Measurements from ENCODE around the gene FRMD8. TPM values are rescaled to one million over a fixed set of nuclear protein-coding genes. Genes with fewer than 3 reads are reported as not detected.

Gene FRMD8
- total and polyA plus RNA-seq, 2 experiments from 2014 or later, result 25.7 to 31.0 TPM

DNA sequence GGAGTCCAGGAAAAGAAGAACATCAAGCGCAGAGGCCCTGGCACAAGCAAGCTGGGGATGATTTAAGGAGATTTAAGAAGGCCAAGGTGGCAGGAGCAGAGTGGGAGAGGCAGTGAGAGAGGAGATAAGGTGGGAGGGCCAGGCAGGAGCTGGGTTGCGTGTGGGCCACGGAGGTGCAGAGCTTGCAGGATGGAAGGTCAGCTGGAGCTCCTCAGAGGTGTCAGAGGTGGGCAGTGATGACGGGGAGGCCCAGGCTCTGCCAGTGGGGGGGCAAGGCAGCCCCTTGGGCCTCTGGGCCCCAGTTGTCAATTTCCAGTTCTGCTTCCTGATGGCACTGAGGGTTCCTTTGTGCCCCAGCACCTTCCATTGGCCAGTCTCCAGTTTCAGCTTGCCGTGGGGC, 6.5 kb downstream of the FRMD8 start:
- no peaks in the 10 kb centered on the region for H4K20me1 ChIP-seq (ENCODE audit: insufficient read depth, poor library complexity, severe bottlenecking)
- no peak for TF ChIP-seq CTCF (IDR thresholded peaks at IDR 0.05; ENCODE audit: poor library complexity)
- TF ChIP-seq EZH2phosphoT487 (IDR thresholded peaks at IDR 0.05; ENCODE audit: low read depth, severe bottlenecking, unreplicated experiment), result no peak
- TF ChIP-seq EZH2 (IDR thresholded peaks at IDR 0.05; ENCODE audit: borderline replicate concordance), result no peak
- peaks cover 29% of the 10 kb centered on the region for H3K79me2 ChIP-seq
- H3K4me2 ChIP-seq, result no peak overlapping the region
- no peaks in the 10 kb centered on the region for H3K27me3 ChIP-seq
- no peak overlapping the region for H2AFZ ChIP-seq
- H3K9me2 ChIP-seq (replicated peaks; ENCODE audit: insufficient read depth), result no peaks in the 10 kb centered on the region
- H3K4me1 ChIP-seq (ENCODE audit: insufficient read depth), result peaks cover 11% of the 10 kb centered on the region
- no peak for DNase-seq (ENCODE audit: low spot score)
- H3K4me3 ChIP-seq, result no peak overlapping the region
- H3K27ac ChIP-seq, result no peak overlapping the region
- H3K36me3 ChIP-seq (replicated peaks; ENCODE audit: insufficient read depth, low read depth), result no peaks in the 10 kb centered on the region
- 90% methylated on average over 5 of the region's 5 CpGs for WGBS (ENCODE audit: low lambda C conversion rate, missing lambda C conversion rate)
- H3K9me3 ChIP-seq (ENCODE audit: low read depth), result no peaks in the 10 kb centered on the region

DNA sequence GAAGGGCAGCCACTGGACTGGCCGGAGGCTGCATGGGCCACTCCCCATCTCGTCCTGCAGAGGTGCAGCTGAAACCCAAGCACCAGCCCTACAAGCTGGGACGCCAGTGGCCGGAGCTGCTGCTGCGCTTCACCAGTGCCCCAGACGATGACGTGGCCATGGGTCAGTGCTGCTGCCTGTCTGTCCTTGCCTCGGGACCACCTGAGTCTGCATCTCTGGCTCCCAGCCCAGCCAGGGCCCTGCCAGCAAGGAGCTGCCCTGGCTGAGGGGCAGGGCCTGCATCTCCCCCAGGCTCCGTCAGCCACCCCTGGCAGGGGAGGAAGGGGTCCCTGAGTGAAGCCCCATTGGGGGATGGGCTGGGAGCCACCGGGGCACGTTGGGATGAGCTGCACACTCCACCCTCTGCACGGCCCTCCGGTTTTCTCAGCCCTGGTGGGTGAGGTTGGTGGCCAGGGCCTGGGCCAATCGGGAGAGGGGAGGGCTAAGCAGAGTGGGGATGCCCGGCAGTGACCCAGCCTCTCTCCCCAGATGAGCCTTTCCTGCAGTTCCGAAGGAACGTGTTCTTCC, 7.2 kb downstream of the FRMD8 start:
- no peaks in the 10 kb centered on the region for H3K27me3 ChIP-seq
- no peak overlapping the region for H2AFZ ChIP-seq
- DNase-seq (ENCODE audit: low spot score), result no peak
- H3K36me3 ChIP-seq (replicated peaks; ENCODE audit: insufficient read depth, low read depth), result no peaks in the 10 kb centered on the region
- WGBS (ENCODE audit: low lambda C conversion rate, missing lambda C conversion rate), result 90% methylated on average over 16 of the region's 17 CpGs
- peaks cover 11% of the 10 kb centered on the region for H3K4me1 ChIP-seq (ENCODE audit: insufficient read depth)
- H4K20me1 ChIP-seq (ENCODE audit: insufficient read depth, poor library complexity, severe bottlenecking), result no peaks in the 10 kb centered on the region
- no peaks in the 10 kb centered on the region for H3K9me2 ChIP-seq (replicated peaks; ENCODE audit: insufficient read depth)
- H3K79me2 ChIP-seq, result peaks cover 22% of the 10 kb centered on the region
- H3K4me2 ChIP-seq, result no peak overlapping the region
- H3K4me3 ChIP-seq, result no peak overlapping the region
- TF ChIP-seq EZH2 (IDR thresholded peaks at IDR 0.05; ENCODE audit: borderline replicate concordance) (no peak), CTCF (IDR thresholded peaks at IDR 0.05; ENCODE audit: poor library complexity) (no peak), EZH2phosphoT487 (IDR thresholded peaks at IDR 0.05; ENCODE audit: low read depth, severe bottlenecking, unreplicated experiment) (no peak)
- no peak overlapping the region for H3K27ac ChIP-seq
- H3K9me3 ChIP-seq (ENCODE audit: low read depth), result no peaks in the 10 kb centered on the region

DNA sequence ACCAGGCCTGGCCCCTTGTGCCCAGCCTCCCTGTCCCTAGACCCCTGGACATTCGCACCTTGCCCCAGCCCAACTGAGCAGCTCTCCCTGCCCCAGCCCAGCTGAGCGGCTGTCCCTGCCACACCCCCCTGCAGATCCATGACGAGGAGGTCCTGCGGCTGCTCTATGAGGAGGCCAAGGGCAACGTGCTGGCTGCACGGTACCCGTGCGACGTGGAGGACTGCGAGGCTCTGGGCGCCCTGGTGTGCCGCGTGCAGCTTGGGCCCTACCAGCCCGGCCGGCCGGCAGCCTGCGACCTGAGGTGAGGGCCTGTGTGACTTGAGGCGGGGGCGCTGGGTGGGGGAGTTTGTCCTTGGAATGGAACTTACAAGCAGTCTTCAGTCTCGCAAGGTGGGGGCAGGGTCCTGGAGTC, 7.7 kb downstream of the FRMD8 start:
- 96% methylated on average over 20 of the region's 20 CpGs for WGBS (ENCODE audit: low lambda C conversion rate, missing lambda C conversion rate)
- DNase-seq (ENCODE audit: low spot score), result no peak
- peaks cover 11% of the 10 kb centered on the region for H3K4me1 ChIP-seq (ENCODE audit: insufficient read depth)
- no peaks in the 10 kb centered on the region for H3K27me3 ChIP-seq
- peaks cover 17% of the 10 kb centered on the region for H3K79me2 ChIP-seq
- TF ChIP-seq EZH2phosphoT487 (IDR thresholded peaks at IDR 0.05; ENCODE audit: low read depth, severe bottlenecking, unreplicated experiment) (no peak), EZH2 (IDR thresholded peaks at IDR 0.05; ENCODE audit: borderline replicate concordance) (no peak), CTCF (IDR thresholded peaks at IDR 0.05; ENCODE audit: poor library complexity) (no peak)
- no peaks in the 10 kb centered on the region for H3K36me3 ChIP-seq (replicated peaks; ENCODE audit: insufficient read depth, low read depth)
- no peak overlapping the region for H3K27ac ChIP-seq
- no peak overlapping the region for H2AFZ ChIP-seq
- no peak overlapping the region for H3K4me2 ChIP-seq
- no peaks in the 10 kb centered on the region for H4K20me1 ChIP-seq (ENCODE audit: insufficient read depth, poor library complexity, severe bottlenecking)
- H3K9me2 ChIP-seq (replicated peaks; ENCODE audit: insufficient read depth), result no peaks in the 10 kb centered on the region
- H3K4me3 ChIP-seq, result no peak overlapping the region
- no peaks in the 10 kb centered on the region for H3K9me3 ChIP-seq (ENCODE audit: low read depth)
